Measurements from ENCODE around the gene CLINT1. TPM values are rescaled to one million over a fixed set of nuclear protein-coding genes. Genes with fewer than 3 reads are reported as not detected.

The CLINT1 gene
- total RNA-seq, 5 donors from 2014 or later (not counting 1 experiment from before 2014, with no cell fraction given), result 61.1 to 78.6 (median 63.6) TPM

- DNase-seq (no peak), ATAC-seq (replicated peaks in 1 of 4) (no peak)
- 80% methylated on average over 1 of the region's 8 CpGs for WGBS (ENCODE audit: insufficient coverage)
- Histone ChIP-seq H3K27me3 (replicated peaks in 1 of 2; ENCODE audit: control insufficient read depth in 2 of 2, extremely low read depth in 1 of 2, insufficient read depth in 2 of 2, low read length in 1 of 2) (no peaks in the 10 kb centered on the region), H3K4me1 (ENCODE audit: control insufficient read depth in 1 of 2, extremely low read depth in 1 of 2, insufficient read depth in 2 of 2, low read length in 2 of 2) (no peaks in the 10 kb centered on the region), H3K4me3 (ENCODE audit: control insufficient read depth in 1 of 2, extremely low read depth in 1 of 2, low read length in 1 of 2) (no peak overlapping the region), H3K9me3 (no peaks in the 10 kb centered on the region), H3K27ac (ENCODE audit: low read length) (no peak overlapping the region), H3K36me3 (ENCODE audit: control insufficient read depth in 2 of 2, extremely low read depth in 1 of 2, insufficient read depth in 1 of 2, low read length in 1 of 2) (no peaks in the 10 kb centered on the region)
- Mint-ChIP-seq H3K27ac (no peak overlapping the region), H3K4me1 (peaks cover 0 to 5% (median 3%) of the 10 kb centered on the region in 3 donors), H3K4me3 (no peak overlapping the region), H3K36me3 (peaks cover 5% of the 10 kb centered on the region), H3K9me3 (no peaks in the 10 kb centered on the region), H3K27me3 (peaks cover 0 to 1% of the 10 kb centered on the region in 2 donors)
- ChIA-PET POLR2A (no interaction called here), CTCF (no interaction called here)
These were observed 80.7 kb downstream of the CLINT1 start for GRCh38 chr5:157778121-157778805.

GRCh38 chr5:157772127-157772526 is 86.8 kb downstream of the CLINT1 start:
- no peak overlapping the region for H3K27ac ChIP-seq (ENCODE audit: low read length)
- no peaks in the 10 kb centered on the region for H3K9me3 ChIP-seq
- H3K9me3 Mint-ChIP-seq, result peaks cover 0 to 3% (median 1%) of the 10 kb centered on the region in 3 donors
- H3K36me3 Mint-ChIP-seq, result no peaks in the 10 kb centered on the region
- WGBS (ENCODE audit: insufficient coverage), result 53% methylated on average over 9 of the region's 10 CpGs
- CTCF ChIA-PET, result interaction anchor here in 1 of 2 donors (0.6 kb wide), 1 partner anchor 10 kb away, joined by 3 read pairs; no protein-coding TSS in a partner anchor
- DNase-seq (no peak), ATAC-seq (replicated peaks in 1 of 4) (no peak)
- H3K4me3 Mint-ChIP-seq, result no peak overlapping the region
- H3K27me3 Mint-ChIP-seq, result peaks cover 0 to 3% of the 10 kb centered on the region in 2 donors
- no peak overlapping the region for H3K4me3 ChIP-seq (ENCODE audit: control insufficient read depth in 1 of 2, extremely low read depth in 1 of 2, low read length in 1 of 2)
- H3K27me3 ChIP-seq (replicated peaks in 1 of 2; ENCODE audit: control insufficient read depth in 2 of 2, extremely low read depth in 1 of 2, insufficient read depth in 2 of 2, low read length in 1 of 2), result peaks cover 0 to 9% of the 10 kb centered on the region in 2 experiments
- POLR2A ChIA-PET, result no interaction called here
- H3K36me3 ChIP-seq (ENCODE audit: control insufficient read depth in 2 of 2, extremely low read depth in 1 of 2, insufficient read depth in 1 of 2, low read length in 1 of 2), result no peaks in the 10 kb centered on the region
- no peak overlapping the region for H3K27ac Mint-ChIP-seq
- peaks cover 0 to 2% (median 0%) of the 10 kb centered on the region in 3 donors for H3K4me1 Mint-ChIP-seq
- H3K4me1 ChIP-seq (ENCODE audit: control insufficient read depth in 1 of 2, extremely low read depth in 1 of 2, insufficient read depth in 2 of 2, low read length in 2 of 2), result no peaks in the 10 kb centered on the region

GRCh38 chr5:157770665-157771064 is 88.3 kb downstream of the CLINT1 start:
- Mint-ChIP-seq H3K27me3 (peaks cover 0 to 3% of the 10 kb centered on the region in 2 donors), H3K4me1 (peaks cover 0 to 2% (median 0%) of the 10 kb centered on the region in 3 donors), H3K36me3 (no peaks in the 10 kb centered on the region), H3K4me3 (no peak overlapping the region), H3K27ac (no peak overlapping the region), H3K9me3 (peaks cover 0 to 3% (median 1%) of the 10 kb centered on the region in 3 donors)
- H3K36me3 ChIP-seq (ENCODE audit: control insufficient read depth in 2 of 2, extremely low read depth in 1 of 2, insufficient read depth in 1 of 2, low read length in 1 of 2), result no peaks in the 10 kb centered on the region
- no peaks in the 10 kb centered on the region for H3K9me3 ChIP-seq
- no CpG with 5 or more reads among the region's 4 CpGs for WGBS (ENCODE audit: insufficient coverage)
- CTCF ChIA-PET, result no interaction called here
- no peak overlapping the region for H3K4me3 ChIP-seq (ENCODE audit: control insufficient read depth in 1 of 2, extremely low read depth in 1 of 2, low read length in 1 of 2)
- POLR2A ChIA-PET, result no interaction called here
- H3K27ac ChIP-seq (ENCODE audit: low read length), result no peak overlapping the region
- DNase-seq, result no peak
- peaks cover 0 to 9% of the 10 kb centered on the region in 2 experiments for H3K27me3 ChIP-seq (replicated peaks in 1 of 2; ENCODE audit: control insufficient read depth in 2 of 2, extremely low read depth in 1 of 2, insufficient read depth in 2 of 2, low read length in 1 of 2)
- no peaks in the 10 kb centered on the region for H3K4me1 ChIP-seq (ENCODE audit: control insufficient read depth in 1 of 2, extremely low read depth in 1 of 2, insufficient read depth in 2 of 2, low read length in 2 of 2)
- ATAC-seq (replicated peaks in 1 of 4), result no peak

GRCh38 chr5:157767689-157768088 is 91.3 kb downstream of the CLINT1 start:
- Histone ChIP-seq H3K9me3 (no peaks in the 10 kb centered on the region), H3K36me3 (ENCODE audit: control insufficient read depth in 2 of 2, extremely low read depth in 1 of 2, insufficient read depth in 1 of 2, low read length in 1 of 2) (no peaks in the 10 kb centered on the region), H3K4me1 (ENCODE audit: control insufficient read depth in 1 of 2, extremely low read depth in 1 of 2, insufficient read depth in 2 of 2, low read length in 2 of 2) (no peaks in the 10 kb centered on the region), H3K27me3 (replicated peaks in 1 of 2; ENCODE audit: control insufficient read depth in 2 of 2, extremely low read depth in 1 of 2, insufficient read depth in 2 of 2, low read length in 1 of 2) (peaks cover 0 to 13% of the 10 kb centered on the region in 2 experiments), H3K27ac (ENCODE audit: low read length) (no peak overlapping the region), H3K4me3 (ENCODE audit: control insufficient read depth in 1 of 2, extremely low read depth in 1 of 2, low read length in 1 of 2) (no peak overlapping the region)
- no peaks in the 10 kb centered on the region for H3K36me3 Mint-ChIP-seq
- ChIA-PET CTCF (no interaction called here), POLR2A (no interaction called here)
- peaks cover 0 to 2% (median 0%) of the 10 kb centered on the region in 3 donors for H3K4me1 Mint-ChIP-seq
- ATAC-seq (replicated peaks in 1 of 4) (no peak), DNase-seq (no peak)
- H3K9me3 Mint-ChIP-seq, result peaks cover 0 to 3% (median 1%) of the 10 kb centered on the region in 3 donors
- H3K4me3 Mint-ChIP-seq, result no peak overlapping the region
- peaks cover 0 to 1% of the 10 kb centered on the region in 2 donors for H3K27me3 Mint-ChIP-seq
- WGBS (ENCODE audit: insufficient coverage), result 77% methylated on average over 3 of the region's 3 CpGs
- H3K27ac Mint-ChIP-seq, result no peak overlapping the region

- Histone ChIP-seq H3K27me3 (replicated peaks in 1 of 2; ENCODE audit: control insufficient read depth in 2 of 2, extremely low read depth in 1 of 2, insufficient read depth in 2 of 2, low read length in 1 of 2) (peaks cover 0 to 8% of the 10 kb centered on the region in 2 experiments), H3K4me3 (ENCODE audit: control insufficient read depth in 1 of 2, extremely low read depth in 1 of 2, low read length in 1 of 2) (no peak overlapping the region), H3K9me3 (no peaks in the 10 kb centered on the region), H3K27ac (ENCODE audit: low read length) (no peak overlapping the region), H3K4me1 (ENCODE audit: control insufficient read depth in 1 of 2, extremely low read depth in 1 of 2, insufficient read depth in 2 of 2, low read length in 2 of 2) (no peaks in the 10 kb centered on the region), H3K36me3 (ENCODE audit: control insufficient read depth in 2 of 2, extremely low read depth in 1 of 2, insufficient read depth in 1 of 2, low read length in 1 of 2) (no peaks in the 10 kb centered on the region)
- Mint-ChIP-seq H3K4me1 (peaks cover 0 to 2% (median 2%) of the 10 kb centered on the region in 3 donors), H3K27me3 (peaks cover 0 to 1% of the 10 kb centered on the region in 2 donors), H3K4me3 (no peak overlapping the region), H3K27ac (no peak overlapping the region), H3K36me3 (no peaks in the 10 kb centered on the region), H3K9me3 (peaks cover 0 to 3% (median 1%) of the 10 kb centered on the region in 3 donors)
- POLR2A ChIA-PET, result no interaction called here
- CTCF ChIA-PET, result no interaction called here
- no peak for ATAC-seq (replicated peaks in 1 of 4)
- WGBS (ENCODE audit: insufficient coverage), result no CpG with 5 or more reads among the region's 1 CpG
- no peak for DNase-seq
These were observed 92.0 kb downstream of the CLINT1 start for GRCh38 chr5:157766902-157767301.

- CTCF ChIA-PET, result no interaction called here
These were observed 92.5 kb downstream of the CLINT1 start for GRCh38 chr5:157766442-157766841.

More at GRCh38 chr5:157766442-157766841, 92.5 kb downstream of the CLINT1 start:
- no peak overlapping the region for H3K4me3 Mint-ChIP-seq
- POLR2A ChIA-PET, result no interaction called here
- no peak overlapping the region for H3K27ac ChIP-seq (ENCODE audit: low read length)
- no peaks in the 10 kb centered on the region for H3K9me3 ChIP-seq
- H3K27me3 ChIP-seq (replicated peaks in 1 of 2; ENCODE audit: control insufficient read depth in 2 of 2, extremely low read depth in 1 of 2, insufficient read depth in 2 of 2, low read length in 1 of 2), result peaks cover 0 to 8% of the 10 kb centered on the region in 2 experiments
- DNase-seq (no peak), ATAC-seq (replicated peaks in 1 of 4) (no peak)
- H3K27ac Mint-ChIP-seq, result no peak overlapping the region
- H3K4me3 ChIP-seq (ENCODE audit: control insufficient read depth in 1 of 2, extremely low read depth in 1 of 2, low read length in 1 of 2), result no peak overlapping the region
- peaks cover under 1% of the 10 kb centered on the region for H3K36me3 Mint-ChIP-seq
- peaks cover 0 to 1% of the 10 kb centered on the region in 2 donors for H3K27me3 Mint-ChIP-seq
- H3K4me1 ChIP-seq (ENCODE audit: control insufficient read depth in 1 of 2, extremely low read depth in 1 of 2, insufficient read depth in 2 of 2, low read length in 2 of 2), result no peaks in the 10 kb centered on the region
- 86% methylated on average over 6 of the region's 7 CpGs for WGBS (ENCODE audit: insufficient coverage)
- peaks cover 0 to 4% (median 3%) of the 10 kb centered on the region in 3 donors for H3K4me1 Mint-ChIP-seq
- H3K9me3 Mint-ChIP-seq, result peaks cover 0 to 3% (median 1%) of the 10 kb centered on the region in 3 donors
- no peaks in the 10 kb centered on the region for H3K36me3 ChIP-seq (ENCODE audit: control insufficient read depth in 2 of 2, extremely low read depth in 1 of 2, insufficient read depth in 1 of 2, low read length in 1 of 2)
